ENCODE data around the gene MRTO4.
A peak's percentile ranks its signal among the peaks of the same experiment; 100 is the strongest.
"Not testable (repeated sequence)": the region's sequence is repeated elsewhere in the genome, so short reads cannot be mapped to it uniquely, and the experiment has no call there.

MRTO4 gene

DNA sequence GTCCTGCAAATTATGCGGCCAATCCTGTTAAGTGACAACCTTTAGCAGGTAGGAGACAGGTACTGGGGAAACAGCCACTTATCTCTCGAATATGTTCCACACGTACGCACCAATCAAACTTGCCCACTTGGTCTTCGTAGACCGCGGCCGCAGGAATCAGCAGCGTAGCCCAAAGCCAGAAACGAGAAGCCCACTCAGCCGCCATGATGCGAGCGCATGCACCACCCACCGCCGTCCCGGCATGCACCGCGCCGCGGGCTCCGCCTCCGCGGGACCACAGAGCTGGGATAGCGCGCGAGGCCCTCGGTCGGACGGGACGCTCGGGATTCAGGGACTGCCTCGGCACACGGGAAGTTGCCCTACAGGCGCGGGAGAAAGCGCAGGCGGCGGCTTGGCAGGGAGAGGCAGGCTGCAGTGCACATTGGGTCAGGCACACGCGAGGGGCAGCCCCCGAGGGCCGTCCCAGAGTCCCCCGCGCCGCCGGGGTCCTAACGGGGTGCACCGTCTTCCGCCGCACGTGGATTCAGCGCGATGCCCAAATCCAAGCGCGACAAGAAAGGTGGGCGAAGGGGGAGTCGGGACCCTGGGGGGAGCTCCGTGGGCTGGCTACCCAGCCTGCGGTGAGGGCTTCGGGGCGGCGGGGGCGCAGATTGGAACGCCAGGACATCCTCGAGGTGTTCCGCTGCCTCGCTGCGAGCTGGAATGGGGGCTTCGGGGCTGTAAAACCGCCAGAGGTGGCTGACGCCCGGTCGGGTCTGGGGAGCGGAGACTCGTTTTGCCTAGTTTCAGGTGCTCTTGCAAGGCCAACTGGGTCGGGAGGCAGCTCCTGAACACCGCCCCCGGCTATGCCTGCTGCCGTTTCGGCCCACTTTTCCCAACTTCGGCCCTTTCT, at the start of gene MRTO4, which contains the start of gene EMC1:
Gene MRTO4, plus strand, starts transcription at position 501 of the 892 bp plus-strand sequence. Its CDS starts 31 bp downstream, at position 532.
Gene EMC1, minus strand, starts transcription at position 220 of the 892 bp plus-strand sequence. Its CDS starts 15 bp downstream, at position 205.
- DNase-seq (peak; percentile 96), ATAC-seq (peak; percentile 94)

DNA sequence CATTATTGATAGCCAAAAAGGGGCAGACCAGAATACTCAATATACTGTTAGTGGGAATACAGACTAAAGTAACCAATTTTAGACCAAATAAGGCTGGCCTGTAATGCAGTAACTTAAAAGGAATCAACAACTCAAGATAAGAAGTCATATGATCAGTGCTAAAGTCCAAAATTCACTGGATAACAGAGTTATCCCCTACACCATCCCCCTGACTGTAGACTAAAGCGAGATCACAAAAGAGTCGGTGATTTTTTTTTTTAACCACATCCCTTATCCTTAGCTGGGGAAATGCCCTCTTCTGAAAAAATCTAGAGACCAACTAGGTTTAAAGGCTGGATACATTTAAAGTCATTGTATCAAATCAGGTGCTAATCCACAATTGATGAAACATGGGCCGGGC, 49.2 kb upstream of the MRTO4 start:
- no peak for ATAC-seq
- DNase-seq = no peak

DNA sequence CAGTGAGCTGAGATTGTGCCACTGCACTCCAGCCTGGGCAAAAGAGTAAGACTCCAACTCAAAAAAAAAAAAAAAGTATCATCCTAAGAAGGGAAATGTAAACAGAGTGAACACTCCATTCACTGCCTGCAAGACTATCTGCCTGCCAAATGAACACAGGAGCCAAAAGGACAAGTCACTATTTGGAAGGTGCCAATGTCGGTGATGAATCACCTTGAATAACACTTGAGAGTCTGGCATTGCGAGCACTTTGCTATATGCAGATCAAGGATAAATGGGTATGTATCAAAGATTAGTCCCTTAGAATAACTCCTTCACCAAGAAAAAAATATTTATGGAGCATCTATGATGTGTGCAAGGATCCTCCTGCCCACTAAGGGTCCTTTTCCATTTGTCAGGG, 48.2 kb upstream of the MRTO4 start:
- ATAC-seq (no peak), DNase-seq (no peak)

DNA sequence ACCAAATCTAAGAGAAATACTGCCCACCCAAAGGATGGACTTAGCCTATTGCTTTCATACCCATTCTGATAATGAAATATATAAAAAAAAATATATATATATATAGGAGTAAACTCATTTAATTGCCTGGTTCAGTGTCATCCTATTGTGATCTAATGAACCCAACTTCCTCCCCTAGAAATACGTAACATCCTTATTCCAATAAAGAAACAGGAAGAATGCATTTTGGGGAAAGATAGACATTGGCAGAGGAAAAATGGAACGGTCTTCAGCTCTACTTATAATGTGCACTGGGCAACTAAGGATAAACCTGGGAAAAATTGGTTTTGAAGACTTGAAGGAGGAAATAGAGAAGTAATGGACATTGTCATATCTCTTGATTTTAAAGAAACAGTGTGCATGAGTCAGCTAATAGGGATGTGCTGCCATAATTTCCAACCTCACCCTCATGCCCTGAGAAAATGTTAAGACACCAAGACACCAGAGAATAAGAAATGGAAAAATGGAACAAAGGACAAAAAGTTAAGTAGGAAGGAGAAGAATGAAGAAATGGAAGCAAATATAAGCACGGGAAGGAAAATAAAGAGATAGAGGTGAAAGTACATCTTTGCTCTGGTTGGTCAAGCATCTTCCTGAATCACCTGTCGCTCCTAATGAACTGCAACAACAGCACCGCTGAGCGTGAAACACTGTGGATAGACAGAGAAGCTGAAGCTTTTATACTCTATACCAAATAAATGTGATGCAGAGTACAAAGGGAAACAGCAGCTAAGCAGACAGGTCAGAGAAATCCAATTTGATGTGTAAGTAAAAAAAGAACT, 46.9 kb upstream of the MRTO4 start:
- no peak for DNase-seq
- ATAC-seq = no peak

DNA sequence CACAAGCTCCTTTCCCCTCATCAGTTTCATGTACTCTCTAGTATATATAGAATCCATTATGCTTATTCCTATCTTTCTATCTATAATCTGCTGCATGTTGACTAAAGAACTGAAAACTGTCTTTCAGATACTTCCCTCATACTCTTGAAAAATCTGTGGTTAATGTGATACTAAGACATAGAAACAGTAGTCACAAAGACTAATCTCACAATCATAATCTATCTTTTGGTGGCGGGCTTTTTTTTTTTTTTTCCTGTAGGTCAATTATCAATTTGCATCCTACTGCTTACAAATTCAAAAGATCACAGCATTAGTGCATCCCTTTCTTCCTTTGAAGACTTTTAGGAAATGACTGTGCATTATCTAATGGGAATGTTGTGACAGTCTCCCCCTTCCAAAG, 46.2 kb upstream of the MRTO4 start:
- no peak for ATAC-seq
- DNase-seq = no peak

DNA sequence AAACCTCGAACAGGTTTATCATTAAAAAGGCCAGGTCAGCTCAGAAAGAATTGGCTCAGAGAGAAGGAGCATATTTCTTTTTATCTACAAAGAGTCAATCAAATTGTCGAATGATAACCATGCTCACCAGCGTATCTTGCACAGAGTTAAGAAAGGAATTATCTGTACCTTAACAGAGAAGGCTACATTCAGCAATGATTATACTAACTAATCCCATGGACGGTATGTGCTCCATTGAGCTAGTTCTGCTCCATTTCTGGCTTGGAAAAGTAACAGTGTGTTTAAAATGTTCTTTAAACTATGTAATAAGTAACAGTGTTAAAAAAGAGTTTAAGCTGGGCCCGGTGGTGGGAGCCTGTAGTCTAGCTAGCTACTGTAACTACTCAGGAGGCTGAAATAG, 45.8 kb upstream of the MRTO4 start:
- no peak for DNase-seq
- no peak for ATAC-seq

DNA sequence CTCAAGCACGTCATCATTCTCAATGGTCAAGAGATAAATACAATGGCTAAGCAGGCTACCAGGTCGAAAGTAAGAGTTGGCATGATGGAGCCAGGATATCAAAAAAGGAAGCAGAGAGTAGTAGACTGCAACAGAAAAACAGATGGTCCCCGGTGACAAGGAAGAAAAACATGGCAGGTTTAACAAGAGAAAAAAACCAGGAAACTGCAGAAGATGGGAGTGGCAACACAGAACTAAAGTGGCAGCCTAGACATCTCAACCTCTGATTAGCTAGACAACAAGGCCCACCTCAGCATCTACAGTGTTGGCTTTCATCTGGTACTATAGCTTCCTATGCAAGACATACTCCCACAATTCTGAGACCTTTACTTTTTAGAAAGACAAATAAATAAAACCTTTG, 44.7 kb upstream of the MRTO4 start:
- ATAC-seq (no peak), DNase-seq (no peak)

DNA sequence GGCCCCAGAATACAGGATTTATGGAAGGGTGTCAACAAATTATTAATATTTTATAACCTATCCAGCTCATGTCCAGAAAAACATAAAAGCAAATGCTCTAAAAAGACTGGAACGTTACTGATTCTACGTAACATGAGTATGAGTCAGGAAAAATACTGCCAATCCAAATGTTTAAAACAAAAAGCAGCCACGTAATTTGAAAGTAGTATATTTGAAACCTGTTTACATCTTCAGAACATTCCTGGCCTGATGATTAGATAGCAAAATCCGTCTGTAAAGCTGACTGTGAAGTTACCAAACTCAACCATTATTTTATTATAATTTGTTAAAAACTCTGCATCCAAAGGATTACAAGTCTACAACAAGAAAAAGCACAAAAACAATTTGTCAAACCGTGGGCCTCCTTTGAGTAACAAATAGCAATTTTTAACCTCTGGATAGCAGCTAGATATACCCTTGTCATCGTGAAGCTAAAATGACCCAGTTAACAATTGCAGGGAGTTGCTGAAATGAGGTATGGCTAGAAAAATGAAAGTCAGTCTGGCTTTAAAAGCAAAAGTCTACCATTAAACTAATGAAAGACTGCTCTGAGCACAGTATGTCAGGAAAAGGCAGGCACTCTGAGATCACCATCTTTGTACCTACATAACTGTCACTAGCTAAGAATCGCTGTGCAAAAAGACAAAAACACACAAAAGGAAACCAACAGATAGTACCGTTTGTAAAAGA, 42.7 kb upstream of the MRTO4 start:
- no peak for DNase-seq
- no peak for ATAC-seq

DNA sequence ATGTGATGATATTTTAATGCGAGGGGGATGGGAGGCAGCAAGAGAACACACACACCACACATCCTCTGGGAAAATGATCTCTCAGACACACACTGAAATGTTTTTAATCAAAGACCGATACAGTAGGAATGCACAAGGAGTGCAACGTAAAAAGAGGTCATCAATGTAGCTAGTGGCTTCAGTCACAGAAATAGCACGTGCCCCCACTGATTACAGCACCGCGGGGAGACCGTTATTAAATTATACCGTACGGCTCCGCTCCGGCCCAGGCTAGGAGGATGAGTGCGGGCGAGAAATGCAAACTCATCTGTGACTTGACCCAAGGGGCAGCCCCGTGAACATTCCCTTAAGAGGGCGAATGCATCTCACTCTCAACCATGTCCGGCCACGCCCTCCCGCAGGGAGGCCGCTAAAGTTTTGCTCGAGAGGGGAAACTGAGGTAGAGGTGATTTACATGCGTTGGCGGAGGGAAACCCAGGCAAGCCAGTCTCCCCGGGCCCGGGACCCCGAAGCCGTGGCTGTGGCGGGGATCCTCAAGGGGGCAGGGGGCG, 42.1 kb upstream of the MRTO4 start:
- DNase-seq (peak; percentile 82), ATAC-seq (peak; percentile 81)

DNA sequence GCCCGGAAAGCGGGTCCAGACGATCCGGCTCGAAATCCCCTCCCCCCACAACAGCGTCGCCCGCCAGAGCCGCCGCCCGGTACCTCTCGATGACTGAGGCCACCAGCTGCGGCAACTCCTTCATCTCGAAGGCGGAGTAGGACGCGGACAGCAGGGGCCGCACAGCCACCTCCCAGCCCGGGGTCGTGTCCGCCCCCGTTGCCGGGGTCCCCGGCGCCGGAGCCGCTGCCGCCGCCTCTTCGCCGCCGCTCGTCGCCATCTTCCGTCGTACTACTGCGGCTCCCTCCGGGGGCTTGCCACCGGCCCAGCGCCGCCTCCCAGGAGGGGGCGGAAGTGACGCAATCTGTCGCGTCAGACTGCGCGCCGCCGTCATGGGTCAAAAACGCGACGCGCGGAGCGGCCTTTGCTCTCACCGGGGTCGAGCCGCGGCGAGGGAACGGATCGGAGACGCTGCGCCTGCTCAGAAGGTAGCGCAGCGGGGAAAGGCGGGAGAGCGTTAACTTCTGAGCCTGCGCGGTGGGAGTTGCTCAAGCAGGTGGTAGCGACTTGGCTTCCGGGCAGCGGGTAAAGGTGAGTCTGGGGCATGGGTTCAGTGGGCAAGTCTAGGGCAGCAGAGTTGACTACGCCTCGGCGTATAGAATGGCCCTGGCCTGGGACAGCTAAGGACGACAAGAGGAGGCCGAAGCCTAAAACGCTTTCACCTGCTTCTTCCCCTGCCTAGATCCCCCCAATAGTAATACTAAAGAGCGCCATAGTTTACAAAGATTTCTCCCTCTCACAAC, 41.4 kb upstream of the MRTO4 start, which contains the start of gene UBR4:
Gene UBR4, minus strand, starts transcription at position 277 of the 782 bp plus-strand sequence. Its CDS starts 18 bp downstream, at position 259.
- peak; percentile 84 for ATAC-seq
- DNase-seq = peak; percentile 99

DNA sequence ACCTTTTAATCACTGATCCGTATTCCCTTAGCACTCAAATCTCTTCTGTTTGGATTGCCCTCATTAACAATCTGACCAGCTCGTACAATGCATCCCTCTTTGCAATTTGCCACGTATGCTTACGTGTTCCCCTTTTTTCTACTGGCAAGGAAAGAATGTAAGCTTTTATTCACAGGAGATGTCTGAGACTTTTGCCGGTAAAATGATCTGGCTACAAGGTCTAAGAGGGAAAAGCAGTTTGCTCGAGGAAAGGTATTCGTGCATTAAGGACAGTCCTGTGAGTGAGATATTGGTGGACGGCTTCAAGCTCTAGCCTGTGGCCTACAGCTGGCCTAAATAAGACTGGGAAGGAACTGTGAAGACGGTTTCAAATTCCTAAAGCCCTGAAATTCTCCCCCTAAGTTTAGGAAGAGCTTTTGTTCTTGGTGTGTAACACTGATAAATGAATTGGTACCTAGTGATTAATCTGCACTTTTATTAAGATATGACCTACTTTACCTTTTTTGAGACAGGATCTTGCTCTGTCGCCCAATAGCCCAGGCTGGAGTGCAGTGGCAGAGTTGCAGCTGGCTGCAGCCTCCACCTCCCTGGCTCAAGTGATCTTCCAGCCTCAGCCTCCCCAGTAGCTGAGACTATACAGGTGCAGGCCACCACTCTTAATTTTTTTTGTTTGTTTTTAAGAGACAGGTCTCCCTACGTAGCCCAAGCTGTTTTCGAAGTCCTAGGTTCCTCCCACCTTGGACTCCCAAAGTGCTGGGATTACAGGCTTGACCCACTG, 40.6 kb upstream of the MRTO4 start:
- no peak for DNase-seq
- no peak for ATAC-seq

DNA sequence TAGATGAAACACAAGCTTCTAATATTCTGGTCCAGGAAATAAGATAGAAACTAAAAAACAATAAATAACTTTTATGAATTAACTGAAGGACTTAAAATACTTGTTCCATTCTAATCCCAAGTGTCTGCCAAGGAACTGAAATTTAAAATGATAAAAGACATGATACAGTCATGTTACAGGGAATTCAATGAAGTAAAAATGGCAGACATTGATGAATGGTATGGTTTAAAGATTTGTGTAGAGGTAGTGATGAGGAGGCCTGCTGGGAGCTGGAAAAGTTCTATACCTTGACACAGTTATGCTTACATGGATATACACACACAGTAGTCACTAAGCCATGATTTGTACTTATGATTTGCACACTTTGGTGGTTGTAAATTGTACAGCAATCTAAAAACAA, 39.4 kb upstream of the MRTO4 start:
- no peak for ATAC-seq
- no peak for DNase-seq

DNA sequence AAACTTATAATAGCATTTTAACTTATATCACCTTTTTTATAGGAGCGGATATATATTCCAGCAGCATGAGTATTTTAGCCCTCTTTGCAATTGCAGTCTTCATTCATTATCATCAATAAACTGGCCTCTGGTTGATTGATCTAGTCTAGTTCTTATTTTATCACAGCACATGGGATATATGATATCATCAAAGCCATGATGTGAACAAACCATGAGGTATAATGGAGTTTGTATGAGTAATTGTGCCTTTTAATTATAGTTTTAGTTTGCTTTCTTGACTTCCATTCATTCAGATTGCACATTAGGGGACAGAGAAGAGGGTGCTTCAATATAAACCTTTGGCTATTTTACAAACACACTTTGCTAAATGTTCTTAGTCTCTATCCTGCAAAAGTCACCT, 38.0 kb upstream of the MRTO4 start:
- DNase-seq (no peak), ATAC-seq (no peak)

DNA sequence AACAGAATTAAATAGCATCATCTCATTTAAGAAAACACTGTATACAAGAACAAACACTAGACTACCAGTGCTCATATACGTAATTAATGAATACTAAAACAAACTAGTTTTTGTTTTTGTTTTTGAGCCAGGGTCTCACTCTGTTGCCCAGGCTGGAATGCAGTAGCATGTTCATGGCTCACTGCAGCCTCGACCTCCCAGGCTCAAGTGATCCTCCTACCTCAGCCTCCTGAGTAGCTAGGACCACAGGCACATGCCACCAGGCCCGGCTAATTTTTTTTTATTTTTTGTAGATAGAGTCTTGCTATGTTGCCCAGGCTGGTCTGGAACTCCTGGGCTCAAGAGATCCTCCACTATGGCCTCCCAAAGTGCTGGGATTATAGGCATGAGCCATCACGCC, 35.0 kb upstream of the MRTO4 start:
- not testable (repeated sequence) for DNase-seq, ATAC-seq

DNA sequence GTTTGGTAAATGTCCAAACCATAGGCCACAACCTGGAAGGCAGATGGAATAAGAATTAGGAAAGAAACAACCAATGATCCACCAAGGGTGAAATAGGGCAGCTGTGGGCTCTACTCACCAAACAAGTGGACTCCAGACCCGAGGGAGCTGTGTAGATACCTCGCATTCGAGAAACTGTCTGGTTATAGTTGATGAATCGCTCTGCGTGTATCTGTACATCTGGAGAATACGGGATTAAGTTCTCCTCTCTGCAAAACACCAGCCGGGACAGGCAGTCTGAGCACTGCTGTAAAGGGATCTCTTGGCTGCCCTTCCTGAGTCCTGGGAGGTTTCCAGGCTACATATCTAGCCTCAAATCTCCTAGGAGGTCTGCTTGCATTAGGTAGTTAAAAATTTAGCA, 32.2 kb upstream of the MRTO4 start:
- ATAC-seq (no peak), DNase-seq (no peak)

DNA sequence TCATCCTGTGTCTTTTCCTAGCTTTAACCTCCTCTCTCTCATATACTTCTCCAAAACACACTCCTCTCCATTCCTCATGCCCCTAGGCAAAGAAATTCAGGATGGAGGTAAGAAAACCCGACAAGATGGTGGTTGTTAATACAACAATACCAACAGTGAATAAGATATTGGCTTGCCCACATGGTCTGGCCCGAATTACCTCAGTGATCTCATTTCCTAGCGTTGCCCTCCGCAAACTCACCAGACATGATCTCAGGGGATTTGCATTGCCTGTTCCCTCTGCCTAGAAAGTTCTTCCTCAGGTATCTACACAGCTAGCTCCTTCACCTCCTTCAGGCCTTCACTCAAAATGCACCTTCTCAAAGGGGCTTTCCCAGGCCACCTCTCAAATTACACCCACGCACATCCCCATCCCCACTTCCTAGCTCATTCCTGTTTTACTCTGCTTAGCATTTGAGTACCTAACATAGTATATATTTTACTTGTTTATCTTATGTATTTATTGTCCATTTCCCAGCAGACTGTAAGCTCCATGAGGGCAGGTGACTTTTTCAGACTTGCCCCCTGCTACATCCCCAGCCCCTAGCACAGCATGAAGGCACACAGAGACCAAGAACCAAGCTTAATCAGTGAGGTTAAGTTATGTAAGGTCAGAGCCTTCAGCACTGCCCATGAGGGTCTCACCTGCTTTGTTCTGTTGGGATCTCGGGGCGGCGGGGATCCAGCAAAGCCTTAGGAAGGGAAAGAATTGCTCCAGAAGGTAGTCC, 31.3 kb upstream of the MRTO4 start:
- DNase-seq = no peak
- ATAC-seq = no peak

DNA sequence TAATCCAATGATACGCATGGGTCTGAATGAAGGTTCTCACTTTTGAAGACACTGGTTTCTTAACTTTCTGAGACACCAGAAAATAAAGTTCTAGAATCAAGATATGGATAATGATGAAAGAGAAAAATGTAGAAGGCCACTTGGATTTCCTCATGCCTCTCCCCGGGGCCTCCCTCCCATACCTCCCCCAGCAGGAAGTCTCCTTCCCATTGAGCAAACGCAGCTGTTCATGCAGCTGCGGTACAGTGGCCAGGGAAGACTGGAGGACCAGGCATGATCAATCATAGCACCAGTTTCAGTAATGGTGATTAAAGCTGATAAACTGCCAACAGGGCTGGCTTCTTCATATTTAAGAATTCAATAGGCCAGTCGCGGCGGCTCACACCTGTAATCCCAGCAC, 30.6 kb upstream of the MRTO4 start:
- DNase-seq = no peak

DNA sequence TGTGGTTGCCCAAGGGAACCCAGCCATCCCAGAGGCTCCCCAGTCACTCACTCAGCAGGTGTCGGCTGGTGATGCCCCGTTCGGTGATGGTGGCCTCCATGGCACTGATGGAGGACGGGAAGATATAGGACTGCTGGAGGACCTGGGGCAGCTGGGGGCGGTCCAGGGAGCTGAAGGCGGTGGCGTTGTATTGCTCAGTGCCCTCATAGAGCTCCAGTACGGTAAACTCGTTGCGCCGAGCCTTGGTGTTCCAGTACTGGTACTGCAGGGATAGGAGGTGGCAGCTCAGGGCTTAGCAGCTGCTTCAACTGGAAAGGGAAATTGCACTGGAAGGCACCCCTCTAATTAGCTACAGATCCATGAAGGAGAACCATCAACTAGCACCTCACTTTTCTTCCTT, 29.0 kb upstream of the MRTO4 start:
- no peak for ATAC-seq
- DNase-seq = no peak

More for the DNA sequence above, 30.6 kb upstream of the MRTO4 start:
- no peak for ATAC-seq

DNA sequence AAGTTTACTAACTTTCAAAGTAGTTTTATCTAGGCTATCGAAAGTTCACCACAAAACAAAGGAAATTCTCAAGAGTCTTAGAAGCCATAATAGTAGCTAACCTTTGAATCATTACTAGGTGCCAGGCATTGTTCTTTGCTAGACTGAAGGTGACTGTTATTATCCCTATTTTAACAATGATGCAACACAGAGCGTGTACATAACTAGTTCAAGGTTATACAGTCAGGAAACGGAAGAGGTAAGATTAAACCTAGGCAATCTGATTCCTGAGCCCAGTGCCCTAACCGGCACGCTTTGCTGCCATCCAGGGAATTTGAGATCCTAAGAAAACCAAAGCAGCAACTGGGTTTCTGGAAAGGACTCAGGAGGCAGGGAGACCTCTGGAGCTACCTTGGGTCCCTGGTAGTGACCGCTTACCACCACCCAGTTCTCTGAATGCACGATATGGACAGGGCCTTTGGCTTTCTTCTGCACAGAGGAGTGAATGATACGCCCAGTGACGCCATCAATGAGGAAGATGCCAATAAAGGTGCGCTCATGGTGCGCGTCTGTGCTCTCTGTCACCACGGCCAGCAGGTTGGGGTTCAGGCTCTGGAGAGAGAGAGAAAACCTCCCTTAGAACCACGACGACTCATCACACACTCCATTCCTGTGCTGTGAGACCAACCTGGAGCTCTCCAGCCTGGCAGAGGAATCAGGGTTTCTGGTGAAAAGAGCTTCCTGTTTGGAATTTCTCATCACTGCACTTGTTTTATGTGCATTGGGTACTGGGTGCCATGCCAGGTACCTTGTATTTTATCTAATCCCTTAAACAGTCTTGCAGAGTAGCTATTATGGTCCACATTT, 28.4 kb upstream of the MRTO4 start:
- no peak for DNase-seq
- ATAC-seq = no peak
